SIG-M5 treated with dmso at 0.1 percent for 504 hours (cell line): Measurements from ENCODE around the gene MEAK7.

Experiments
- DNase-seq: peaks from one replicate; lab custom pipeline; 2025; ENCODE audit not compliant: unreplicated experiment; lab: John Stamatoyannopoulos, UW

The MEAK7 gene

DNA sequence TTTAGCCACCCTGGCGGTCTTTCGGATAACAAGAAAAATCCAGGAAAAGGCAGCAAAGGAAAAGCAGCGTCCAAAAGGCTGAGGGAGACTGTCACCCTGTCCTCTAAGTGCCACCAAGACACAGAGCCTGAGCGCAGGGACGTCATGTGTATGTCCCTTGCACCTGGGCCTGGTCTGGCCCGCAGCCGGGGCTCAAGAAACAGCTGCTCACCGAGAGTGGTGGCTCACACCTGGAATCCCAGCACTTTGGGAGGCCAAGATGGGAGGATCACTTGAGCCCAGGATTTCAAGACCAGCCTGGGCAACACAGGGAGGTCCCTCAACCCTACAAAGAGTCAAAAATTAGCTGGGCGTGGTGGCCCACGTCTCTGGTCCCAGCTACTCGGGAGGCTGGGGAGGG is 9.2 kb upstream of the MEAK7 start:
- no peak for DNase-seq

DNA sequence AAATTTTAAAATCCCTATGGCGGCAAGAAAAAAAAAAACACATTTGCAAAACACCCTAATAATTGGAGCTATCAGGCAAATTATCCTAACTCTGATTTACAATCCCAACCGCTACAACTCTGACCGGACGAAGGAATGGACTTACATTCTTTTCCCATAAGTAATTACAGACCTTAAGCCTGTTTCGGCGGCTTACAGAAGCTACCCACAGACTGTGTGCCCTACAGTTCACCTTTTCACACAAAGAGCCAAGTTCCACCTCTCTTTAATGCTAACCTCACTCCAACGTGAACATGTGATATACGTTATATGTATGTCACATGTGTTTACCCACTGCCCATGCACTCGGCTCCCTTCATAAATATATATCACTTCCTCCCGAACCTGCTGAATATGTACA is 8.7 kb upstream of the MEAK7 start:
- DNase-seq, result no peak

DNA sequence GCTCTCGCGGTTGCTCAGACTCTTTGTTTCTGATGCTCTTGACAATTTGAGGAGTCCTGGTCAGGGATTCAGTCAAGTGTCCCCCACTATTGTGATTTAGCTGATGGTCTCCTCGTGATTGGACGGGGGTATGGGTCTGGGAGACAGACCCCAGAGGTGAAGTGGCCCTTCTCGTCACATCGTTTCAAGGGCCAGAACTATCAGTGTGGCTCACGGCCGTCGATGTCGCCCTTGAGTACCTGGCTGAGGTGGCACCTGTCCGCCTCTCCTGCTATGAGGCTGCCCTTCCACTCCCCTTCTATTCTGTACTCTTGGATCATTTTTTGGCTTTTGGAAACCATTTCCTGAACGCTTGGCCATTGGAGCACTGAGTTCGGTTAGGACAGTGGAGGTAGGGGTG is 7.4 kb upstream of the MEAK7 start:
- no peak for DNase-seq

DNA sequence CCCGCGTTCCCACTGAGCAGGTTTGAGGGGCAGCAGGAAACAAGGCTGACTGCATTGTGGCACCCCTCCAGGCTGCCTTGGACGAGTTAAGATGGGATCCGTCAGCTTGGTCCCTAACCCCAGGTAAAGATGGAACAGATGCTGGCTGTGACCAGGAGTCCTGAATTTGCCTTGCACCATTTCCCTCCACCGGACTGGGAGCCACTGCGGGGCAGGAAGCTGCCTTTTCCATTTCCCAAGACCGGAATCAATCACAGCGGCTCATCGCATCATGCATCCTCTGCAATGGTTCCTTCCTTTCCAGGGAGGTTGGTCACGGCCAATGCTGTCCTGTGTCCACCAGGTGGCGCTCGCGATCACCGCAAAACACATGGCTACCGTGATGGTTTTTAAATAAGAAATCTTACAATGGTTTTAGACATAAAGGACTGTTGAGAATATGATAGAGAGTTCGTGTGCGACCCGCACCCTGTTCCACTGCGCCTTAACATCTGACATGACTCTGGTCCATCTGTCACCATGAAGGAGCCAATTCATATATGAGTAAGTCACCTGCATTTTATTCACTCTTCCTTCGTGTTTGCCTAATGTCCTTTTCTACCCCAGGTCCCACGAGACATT is 6.8 kb upstream of the MEAK7 start:
- peak; percentile 68 for DNase-seq

DNA sequence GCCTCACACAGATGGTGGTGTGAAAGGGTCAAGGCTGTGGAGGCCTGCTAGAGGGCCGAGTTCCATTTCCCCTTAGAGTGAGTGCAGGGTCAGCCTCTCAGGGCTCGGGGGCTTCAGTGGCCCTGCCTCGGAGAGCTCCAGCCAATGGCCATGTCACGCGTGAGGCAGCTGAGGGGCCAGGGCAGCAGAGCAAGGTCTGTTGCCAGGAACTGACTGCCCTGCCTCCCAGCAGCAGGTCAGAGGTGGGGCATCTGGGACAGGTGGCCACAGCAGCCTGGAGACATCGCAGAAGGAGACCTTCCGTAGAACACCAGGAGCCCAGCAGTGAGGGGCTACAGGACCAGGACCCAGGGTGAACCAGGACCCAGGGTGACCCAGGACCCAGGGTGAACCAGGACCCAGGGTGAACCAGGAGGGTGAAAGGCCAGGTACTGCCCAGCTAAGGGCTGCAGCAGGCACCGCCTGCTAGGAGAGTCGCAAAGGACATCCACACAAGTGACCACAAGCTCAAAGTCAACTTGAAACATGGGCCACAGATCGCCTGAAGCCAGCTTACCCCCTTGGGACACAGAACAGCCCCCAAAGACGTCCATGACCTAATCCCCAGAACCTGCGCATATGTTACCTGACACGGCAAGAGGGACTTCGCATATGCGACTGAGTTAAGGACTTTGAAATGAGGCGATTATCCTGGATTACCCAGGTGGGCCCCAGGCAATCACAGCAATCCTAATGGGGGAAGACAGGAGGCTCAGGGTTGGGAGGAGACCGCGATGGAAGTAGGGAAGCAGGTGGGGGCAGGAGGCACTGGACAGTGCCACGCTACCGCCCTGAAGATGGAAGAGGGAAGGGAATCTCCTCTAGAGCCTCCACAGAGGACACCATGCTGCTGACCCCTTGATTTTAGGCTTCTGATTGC is 4.8 kb upstream of the MEAK7 start:
- DNase-seq, result no peak

DNA sequence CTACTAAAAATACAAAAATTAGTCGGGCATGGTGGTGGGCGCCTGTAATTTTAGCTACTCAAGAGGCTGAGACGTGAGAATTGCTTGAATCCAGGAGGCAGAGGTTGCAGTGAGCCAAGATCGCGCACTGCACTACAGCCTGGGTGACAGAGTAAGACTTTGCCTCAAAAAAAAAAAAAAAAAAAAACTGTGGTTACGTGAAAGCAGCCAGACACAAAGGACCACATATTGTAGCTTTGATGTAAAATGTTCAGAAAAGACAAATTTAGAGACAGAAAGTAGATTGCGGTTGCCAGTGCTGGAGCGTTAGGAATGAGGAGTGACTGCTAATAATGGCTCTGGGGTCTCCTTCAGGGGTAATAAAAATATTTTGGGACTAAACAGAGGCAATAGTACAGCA is 4.0 kb upstream of the MEAK7 start:
- DNase-seq, result no peak

DNA sequence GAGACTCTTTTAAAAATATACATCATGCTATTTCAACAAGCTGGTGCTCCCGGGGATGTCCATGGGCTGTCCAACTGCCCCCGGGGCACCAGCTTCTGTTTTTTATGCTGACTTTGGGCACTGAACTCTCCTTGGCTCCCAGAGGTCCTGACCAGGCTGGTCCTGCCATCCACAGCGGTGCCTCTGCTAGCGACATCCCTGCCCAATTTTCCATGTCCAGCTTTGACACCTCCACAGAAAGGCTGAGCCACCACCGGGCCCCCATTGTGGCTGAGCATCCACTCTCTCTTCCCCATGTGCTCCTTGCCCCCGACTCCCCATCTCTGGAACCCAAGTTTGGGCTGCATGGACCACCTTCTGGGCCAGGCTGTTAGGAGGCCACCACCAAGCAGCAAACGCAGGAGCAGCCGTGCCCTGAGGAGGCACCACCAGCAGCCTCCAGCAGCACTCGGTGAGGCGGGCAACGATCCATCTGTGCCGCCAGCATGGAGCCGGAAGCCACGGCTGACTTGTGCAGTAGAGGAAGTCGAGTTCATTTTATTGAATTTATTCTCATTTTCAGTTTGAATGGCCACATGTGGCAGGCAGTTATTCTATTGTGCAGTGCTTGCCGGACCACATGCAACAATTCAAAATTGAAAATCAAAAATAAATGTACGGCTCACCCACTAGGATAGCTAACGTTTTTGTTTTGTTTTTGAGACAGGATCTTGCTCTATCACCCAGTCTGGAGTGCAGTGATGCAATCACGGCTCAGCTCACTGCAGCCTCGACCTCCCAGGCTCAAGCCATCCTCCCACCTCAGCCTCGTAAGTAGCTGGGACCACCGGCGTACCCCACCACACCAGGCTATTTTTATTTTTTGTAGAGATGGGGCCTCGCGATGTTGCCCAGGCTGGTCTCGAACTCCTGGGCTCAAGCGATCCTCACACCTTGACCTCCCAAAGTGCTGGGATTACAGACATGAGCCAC is 2.8 kb upstream of the MEAK7 start:
- DNase-seq, result no peak

DNA sequence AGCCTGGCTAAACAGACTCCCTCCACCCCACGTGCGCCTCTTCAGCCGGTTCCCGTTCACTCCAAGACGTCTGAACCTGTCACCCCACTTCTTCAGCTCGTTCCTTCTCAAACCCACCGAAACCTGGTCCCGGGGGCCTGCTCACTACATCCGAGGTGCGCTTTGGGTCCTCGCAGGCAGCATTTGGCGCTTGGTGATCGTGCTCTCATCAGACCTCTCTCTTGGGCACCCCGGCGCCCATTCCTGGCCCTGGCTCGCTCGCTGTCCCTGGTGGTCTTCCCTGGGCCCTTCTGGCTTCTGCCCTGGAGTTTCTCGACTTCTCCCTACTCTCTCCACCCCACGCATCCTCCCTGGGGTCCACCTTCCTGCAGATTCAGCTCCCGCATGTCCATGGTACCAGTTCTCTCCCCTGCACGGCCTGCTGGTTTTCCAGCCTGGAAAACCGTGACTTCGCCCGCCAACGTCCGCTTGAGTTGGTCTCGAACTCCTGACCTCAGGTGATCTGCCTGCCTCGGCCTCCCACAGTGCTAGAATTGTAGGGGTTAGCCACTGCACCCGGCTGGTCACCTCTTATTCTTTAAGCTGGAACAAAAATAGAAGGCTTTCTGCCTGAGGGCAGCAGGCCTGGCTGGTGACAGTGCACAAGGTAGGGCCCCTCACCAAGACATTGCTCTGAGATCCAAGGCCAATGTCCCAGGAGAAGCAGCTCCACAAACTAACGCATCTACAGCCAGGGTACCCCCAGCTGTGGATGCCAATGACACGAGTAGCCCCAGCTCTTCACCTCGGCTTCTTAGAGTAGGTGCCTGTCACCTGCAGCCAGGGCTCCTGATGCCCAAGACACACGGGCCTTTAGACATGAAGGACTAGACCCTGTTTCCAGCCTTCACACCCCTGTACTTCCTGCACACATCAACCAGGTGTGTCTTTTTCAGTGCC is 1.1 kb upstream of the MEAK7 start:
- peak; percentile 33 for DNase-seq

DNA sequence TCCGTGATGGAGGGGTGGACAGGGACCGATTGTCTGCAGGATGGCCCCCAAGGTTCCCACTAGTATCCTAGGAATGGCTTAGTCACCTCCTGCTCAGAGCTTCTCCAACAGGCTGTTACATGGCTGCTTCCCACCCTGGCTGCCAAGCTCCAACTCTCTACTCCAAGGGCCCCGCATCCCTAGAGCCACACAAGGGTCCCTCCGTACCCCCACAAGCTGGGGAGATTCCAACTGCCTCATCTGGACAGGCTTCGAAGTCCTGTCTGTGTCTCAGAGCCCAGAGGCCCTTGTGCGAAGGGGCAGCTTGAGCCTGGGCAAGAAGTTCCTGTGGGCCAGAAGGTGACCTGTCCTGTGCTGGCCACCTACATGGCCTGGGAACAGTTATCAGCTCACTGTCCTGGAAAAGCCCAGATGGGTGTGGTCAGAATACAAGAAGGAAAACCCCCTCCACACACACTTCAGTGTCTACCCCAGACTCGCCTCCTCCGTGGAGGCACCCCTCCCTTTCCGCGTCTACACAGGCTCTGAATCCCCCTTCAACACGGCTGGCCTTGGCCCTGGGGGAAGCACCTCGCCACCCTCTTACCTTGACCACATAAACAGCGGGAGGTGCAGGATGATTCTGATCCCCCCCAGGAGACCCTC is 586 bp downstream of the MEAK7 start:
- DNase-seq, result no peak

DNA sequence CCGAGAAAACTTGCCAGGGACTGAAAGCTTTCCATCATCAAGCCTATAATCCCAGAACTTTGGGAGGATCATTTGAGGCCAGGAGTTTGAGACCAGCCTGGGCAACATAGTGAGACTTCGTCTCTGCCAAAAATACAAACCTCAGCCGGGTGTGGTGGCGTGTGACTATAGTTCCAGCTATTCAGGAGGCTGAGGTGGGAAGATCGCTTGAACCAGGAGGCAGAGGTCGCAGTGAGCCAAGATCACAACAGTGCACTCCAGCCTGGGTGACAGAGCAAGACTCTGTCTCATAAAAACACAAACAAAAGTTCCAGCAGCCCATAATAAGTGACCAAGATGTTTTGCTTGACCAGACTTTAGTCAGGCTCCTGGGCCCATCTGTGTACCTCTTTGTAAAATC is 1.9 kb downstream of the MEAK7 start:
- no peak for DNase-seq

DNA sequence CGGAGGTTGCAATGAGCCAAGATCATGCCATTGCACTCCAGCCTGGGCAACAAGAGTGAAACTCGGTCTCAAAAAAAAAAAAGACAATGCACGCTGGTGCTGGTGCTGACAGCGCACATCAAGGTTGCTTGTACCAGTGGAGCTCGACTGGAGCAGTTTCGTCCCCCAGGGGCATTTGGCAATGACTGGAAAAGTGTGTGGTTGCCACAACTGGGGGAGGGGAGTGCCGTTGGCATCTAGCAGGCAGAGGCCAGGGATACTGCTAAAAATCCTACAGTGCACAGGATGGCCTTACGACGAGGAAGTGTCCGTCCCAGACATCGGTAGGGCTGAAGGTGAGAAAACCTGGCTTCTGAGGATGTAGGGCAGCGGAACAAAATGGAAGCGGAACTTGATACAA is 2.4 kb downstream of the MEAK7 start:
- no peak for DNase-seq

DNA sequence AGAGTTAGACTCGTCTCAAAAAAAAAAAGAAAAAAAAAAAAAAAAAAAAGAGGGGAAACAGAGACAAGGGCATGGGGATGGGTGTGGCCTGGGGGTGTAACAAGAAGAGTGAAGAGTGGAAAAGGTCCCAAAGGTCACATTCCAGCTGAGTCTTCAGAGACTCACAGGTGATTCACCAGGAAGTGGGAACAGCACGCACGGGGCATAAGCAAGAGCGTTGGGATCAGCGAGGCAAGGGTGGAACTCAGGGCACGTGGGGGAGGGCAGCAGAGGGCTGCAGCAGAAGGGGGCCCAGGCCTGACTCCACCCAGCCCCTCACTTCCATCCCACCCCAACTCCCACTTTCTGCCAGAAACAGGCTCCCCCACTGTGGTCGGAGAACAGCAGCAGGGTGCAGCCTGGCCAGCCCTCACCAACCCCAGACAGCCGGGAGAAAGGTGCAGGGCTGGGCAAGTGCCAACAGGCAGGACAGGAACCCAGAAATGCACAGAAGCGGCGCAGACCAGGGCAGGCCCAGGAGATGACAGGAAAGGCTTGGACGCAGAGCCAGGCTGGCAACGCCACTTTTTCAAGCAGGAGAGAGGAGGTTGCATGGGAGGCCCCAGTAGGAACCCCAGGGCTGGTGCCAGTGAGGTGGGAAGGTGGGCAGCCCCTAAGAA is 3.3 kb downstream of the MEAK7 start:
- DNase-seq, result no peak

DNA sequence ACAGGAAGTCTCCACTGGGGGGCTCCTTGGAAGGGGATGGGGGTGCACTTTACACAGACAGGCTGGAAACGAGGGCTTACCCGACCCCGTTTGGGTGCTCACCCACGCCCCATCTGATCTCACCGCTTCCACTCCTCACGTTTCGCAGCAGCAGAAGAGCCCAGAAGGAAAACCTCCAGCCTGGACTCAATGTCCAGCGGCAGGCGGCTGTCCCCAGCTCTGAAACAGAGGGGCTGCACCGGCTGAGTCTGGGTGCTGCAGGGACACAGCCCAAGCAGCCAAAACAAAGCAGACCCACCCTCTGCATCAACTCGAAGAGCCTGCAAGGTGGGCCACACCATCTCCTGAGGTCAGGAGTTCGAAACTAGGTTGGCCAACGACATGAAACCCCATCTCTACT is 3.9 kb downstream of the MEAK7 start:
- no peak for DNase-seq

DNA sequence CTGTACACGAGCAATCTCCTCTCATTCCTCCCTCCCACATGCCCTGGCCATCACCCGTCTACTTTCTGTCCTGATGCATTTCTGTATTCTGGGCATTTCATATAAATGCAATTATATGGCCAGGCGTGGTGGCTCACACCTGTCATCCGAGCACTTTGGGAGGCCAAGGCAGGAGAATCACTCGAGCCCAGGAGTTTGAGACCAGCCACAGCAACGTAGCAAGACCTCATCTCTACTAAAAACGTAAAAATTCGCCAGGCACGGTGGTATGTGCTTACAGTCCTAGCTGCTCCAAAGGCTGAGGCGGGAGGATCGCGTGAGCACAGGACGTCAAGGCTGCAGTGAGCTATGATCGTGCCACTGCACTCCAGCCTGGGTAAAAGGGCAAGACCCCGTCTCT is 4.8 kb downstream of the MEAK7 start:
- no peak for DNase-seq

DNA sequence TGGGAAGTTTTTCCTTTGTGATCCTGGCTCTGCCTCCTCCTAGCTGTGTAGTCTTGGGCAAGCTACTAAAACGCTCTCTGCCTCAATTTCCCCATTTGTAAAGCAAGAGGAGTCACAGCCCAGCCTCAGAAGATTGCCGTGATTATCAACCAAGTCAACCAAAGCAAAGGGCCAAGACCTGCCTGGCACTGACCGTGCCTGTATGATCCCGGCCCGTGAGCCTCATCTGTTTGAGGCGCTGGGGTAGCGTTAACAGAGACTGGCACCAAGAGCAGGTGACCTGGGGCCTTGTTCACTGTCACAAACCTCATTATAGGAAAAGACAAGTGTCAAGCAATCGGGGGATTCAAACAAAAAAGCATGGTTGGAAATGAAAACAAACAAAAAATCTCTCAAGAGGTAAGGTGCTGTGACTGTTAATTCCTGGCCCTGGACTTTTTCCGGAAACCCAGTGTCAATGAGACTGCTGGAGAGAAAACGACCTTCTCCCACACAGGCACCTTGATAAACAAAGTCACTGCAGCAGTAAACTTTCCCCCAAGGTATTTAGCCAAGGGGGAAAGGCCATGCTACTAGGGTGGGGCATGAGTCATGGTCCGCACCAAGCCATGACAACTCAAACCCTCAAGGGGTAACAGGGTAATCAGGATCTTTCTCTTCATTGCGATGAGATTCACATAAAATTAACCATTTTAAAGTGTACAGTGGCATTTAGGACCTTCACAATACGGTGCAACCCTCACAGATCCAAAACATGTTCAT is 5.4 kb downstream of the MEAK7 start:
- DNase-seq, result no peak

DNA sequence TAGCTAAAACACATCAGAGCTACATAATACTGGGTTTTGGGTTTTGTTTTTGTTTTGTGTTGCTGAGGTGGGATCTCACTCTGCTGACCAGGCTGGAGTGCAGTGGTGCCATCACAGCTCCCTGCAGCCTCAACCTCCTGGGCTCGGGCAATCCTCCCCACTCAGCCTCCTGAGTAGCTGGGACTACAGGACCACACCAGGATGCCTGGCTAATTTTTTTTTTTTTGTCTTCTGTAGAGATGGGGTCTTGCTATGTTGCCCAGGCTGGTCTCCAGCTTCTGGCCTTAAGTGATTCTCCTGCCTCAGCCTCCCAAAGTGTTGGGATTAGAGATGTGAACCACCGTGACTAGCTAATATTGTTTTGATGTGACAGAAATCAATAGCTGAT is 6.2 kb downstream of the MEAK7 start:
- DNase-seq, result no peak

DNA sequence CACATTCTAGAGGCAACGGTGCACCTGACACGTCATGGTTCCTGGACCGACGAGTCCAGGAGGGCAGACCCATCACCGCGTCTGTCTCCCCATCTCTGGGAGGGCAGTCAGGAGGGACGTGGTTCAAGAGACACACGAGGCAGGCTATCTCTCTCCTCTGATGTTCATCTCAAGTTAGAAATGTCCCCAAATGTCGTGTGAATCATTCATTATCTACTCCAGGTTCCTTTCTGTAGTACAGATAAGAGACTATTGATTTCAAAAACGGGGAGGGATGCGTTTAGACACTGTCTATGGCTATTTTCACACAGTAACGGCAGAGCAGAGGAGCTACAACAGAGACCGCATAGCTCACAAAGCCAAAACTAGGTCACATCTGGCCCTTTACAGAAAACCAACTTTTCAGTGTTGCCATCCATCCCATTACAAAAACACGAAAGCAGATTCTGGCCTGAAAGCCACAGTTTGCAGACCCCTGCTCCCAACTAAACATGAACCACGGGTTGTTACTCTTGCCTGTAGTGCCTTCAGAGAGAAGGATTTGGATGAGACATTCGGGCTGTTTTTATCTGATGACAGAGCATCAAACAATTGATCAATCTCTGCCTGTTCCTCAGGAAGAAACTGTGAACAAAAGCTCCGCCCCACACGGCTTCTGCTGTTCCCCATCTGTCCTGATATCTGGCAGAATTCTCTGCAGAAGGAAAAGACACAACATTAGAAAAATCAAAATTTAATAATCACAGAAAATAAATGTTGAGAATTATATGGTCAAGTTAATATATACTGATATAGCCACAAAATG is 6.8 kb downstream of the MEAK7 start:
- DNase-seq, result no peak

DNA sequence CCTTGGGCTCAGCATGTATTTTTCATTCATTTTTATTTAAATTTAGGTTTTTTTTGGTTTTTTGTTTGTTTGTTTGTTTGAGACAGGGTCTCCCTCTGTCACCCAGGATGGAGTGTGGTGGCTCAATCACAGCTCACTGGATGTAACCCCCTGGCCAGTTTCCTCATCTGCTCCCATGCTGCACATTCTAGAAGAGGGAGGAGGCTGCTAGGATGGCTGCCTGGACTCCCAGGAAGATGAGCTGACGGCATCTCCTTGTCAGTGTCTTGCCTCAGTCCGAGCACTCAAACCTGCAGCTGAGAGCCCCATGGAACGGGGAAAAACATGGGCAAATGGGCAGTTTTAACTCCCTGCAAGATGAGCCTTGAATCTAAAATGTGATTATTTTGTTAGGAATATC is 7.5 kb downstream of the MEAK7 start:
- DNase-seq, result no peak
